Endothelial cell of umbilical vein (primary cell): ENCODE measurements around the gene JAGN1. TPM values are rescaled to one million over a fixed set of nuclear protein-coding genes. Genes with fewer than 3 reads are reported as not detected.

Source experiments
- BruUV-seq: library from RNA; stranded (reverse); fragments of 400-500 nt; replicated peaks from 2 replicates; lab custom pipeline; 2021; lab: Mats Ljungman, UMichigan
- CTCF ChIA-PET: fragments of 300-600, 350-600 bp; sonication (Branson Sonifier 250); formaldehyde crosslinking; loops from one replicate; lab custom pipeline; 2021; ENCODE audit warnings: antibody characterized with exemption, inconsistent platforms; lab: Charles Lee
- POLR2A ChIA-PET: fragments of 300-600, 350-600 bp; sonication (Branson Sonifier 250); formaldehyde crosslinking; loops from one replicate; lab custom pipeline; 2021; ENCODE audit warnings: antibody characterized with exemption, inconsistent platforms; lab: Charles Lee
- DNase-seq: peaks from one replicate; pipeline ENCODE4 v3.0.0-alpha.2; 2011; ENCODE audit warnings: low read depth, low spot score
- FAIRE-seq: peaks from 2 replicates; lab custom pipeline; 2011; peaks lifted over from hg19 to GRCh38; lab: Jason Lieb, UNC
- H2AFZ ChIP-seq: 2 replicates; pipeline ENCODE4 v1.6.0; 2012; ENCODE audit warnings: low read depth, low read length, control low read depth, inconsistent platforms
- H3K27ac ChIP-seq: 2 replicates; pipeline ENCODE4 v1.5.1; 2011; ENCODE audit warnings: low read depth, mild to moderate bottlenecking, control low read depth, low read length, moderate library complexity; ENCODE audit not compliant: insufficient read depth
- H3K27me3 ChIP-seq, 2 experiments: 2 replicates each; pipeline versions ENCODE4 v1.6.0 to v1.6.1; 2011; ENCODE audit warnings: low read length in 2 of 2, mixed read lengths in 1 of 2; ENCODE audit not compliant: control insufficient read depth in 2 of 2, insufficient read depth in 2 of 2
- H3K36me3 ChIP-seq, 2 experiments: 2 replicates in 1 of 2; 3 replicates in 1 of 2; pipeline ENCODE4 v1.5.1; 2011; ENCODE audit warnings: low read length in 2 of 2, mild to moderate bottlenecking in 1 of 2, moderate library complexity in 1 of 2; ENCODE audit not compliant: control insufficient read depth in 2 of 2, insufficient read depth in 2 of 2; ENCODE audit errors: extremely low read depth in 1 of 2
- H3K4me1 ChIP-seq: 3 replicates; pipeline ENCODE4 v1.5.1; 2011; ENCODE audit warnings: mild to moderate bottlenecking, low read length; ENCODE audit not compliant: control insufficient read depth, insufficient read depth; ENCODE audit errors: extremely low read depth
- H3K4me2 ChIP-seq: 2 replicates; pipeline ENCODE4 v1.6.1; 2011; ENCODE audit warnings: low read length, control low read depth, mixed read lengths; ENCODE audit not compliant: insufficient read depth
- H3K4me3 ChIP-seq, 3 experiments: fragments of 200-600 bp in 1 of 3; sonication (generic), shearing (Covaris generic) in 1 of 3; replicated peaks in 1 of 3; 2 replicates each; pipeline ENCODE4 v1.5.1; 2011 to 2016; ENCODE audit warnings: control low read depth in 3 of 3, low read length in 3 of 3, mild to moderate bottlenecking in 2 of 3, inconsistent platforms in 1 of 3, low read depth in 1 of 3, moderate library complexity in 1 of 3; ENCODE audit not compliant: insufficient read depth in 1 of 3
- H3K79me2 ChIP-seq: 2 replicates; pipeline ENCODE4 v1.6.0; 2012; ENCODE audit warnings: low read length, inconsistent platforms; ENCODE audit not compliant: control insufficient read depth, insufficient read depth
- H3K9ac ChIP-seq: replicated peaks from 2 replicates; pipeline ENCODE3; 2011; ENCODE audit warnings: low read length, control low read depth; ENCODE audit not compliant: insufficient read depth; ENCODE audit errors: extremely low read depth
- H3K9me1 ChIP-seq: replicated peaks from 3 replicates; pipeline ENCODE4 v1.6.0; 2011; ENCODE audit warnings: mild to moderate bottlenecking, low read length; ENCODE audit not compliant: control insufficient read depth, insufficient read depth; ENCODE audit errors: extremely low read depth
- H3K9me3 ChIP-seq: replicated peaks from 2 replicates; pipeline ENCODE4 v1.5.1; 2012; ENCODE audit warnings: low read length, inconsistent platforms; ENCODE audit not compliant: control insufficient read depth, insufficient read depth
- H4K20me1 ChIP-seq: replicated peaks from 2 replicates; pipeline ENCODE3; 2011; ENCODE audit warnings: mild to moderate bottlenecking, low read length; ENCODE audit not compliant: control insufficient read depth, insufficient read depth; ENCODE audit errors: extremely low read depth
- EZH2 ChIP-seq: IDR thresholded peaks from 2 replicates; pipeline ENCODE4 v1.6.1; 2012; ENCODE audit warnings: borderline replicate concordance, low read depth, mild to moderate bottlenecking, moderate library complexity, low read length, inconsistent platforms; ENCODE audit not compliant: severe bottlenecking
- FOS ChIP-seq: IDR thresholded peaks from 2 replicates; pipeline ENCODE4 v1.6.1; 2011; ENCODE audit warnings: mild to moderate bottlenecking, low read length, moderate library complexity, borderline replicate concordance; ENCODE audit not compliant: insufficient read depth
- GATA2 ChIP-seq: IDR thresholded peaks from 2 replicates; pipeline ENCODE4 v1.7.0; 2011; ENCODE audit warnings: low read depth, mild to moderate bottlenecking, moderate library complexity, mixed read lengths, low read length; ENCODE audit not compliant: insufficient read length, insufficient read depth
- JUN ChIP-seq: IDR thresholded peaks from 2 replicates; pipeline ENCODE4 v1.6.1; 2011; ENCODE audit warnings: borderline replicate concordance, low read depth; ENCODE audit not compliant: insufficient read length, insufficient read depth
- MYC ChIP-seq: IDR thresholded peaks from one replicate; pipeline ENCODE4 v1.6.1; 2011; ENCODE audit warnings: mild to moderate bottlenecking, low read depth, low read length
- POLR2A ChIP-seq: IDR thresholded peaks from 2 replicates; pipeline ENCODE4 v1.6.1; 2012; ENCODE audit warnings: low read depth, mild to moderate bottlenecking, control low read depth, low read length
- POLR2AphosphoS5 ChIP-seq: IDR thresholded peaks from 2 replicates; pipeline ENCODE4 v1.6.1; 2012; ENCODE audit warnings: low read depth, mild to moderate bottlenecking, control low read depth, low read length, moderate library complexity; ENCODE audit not compliant: insufficient read depth
- dilution Hi-C: fragments of 300-500 bp; cut with MboI; formaldehyde crosslinking; loops from one replicate; pipeline ENCODE4 v1.15.0; 2019; ENCODE audit warnings: low sequenced_read_pairs; ENCODE audit not compliant: extremely low pct_ligation_motif_present
- intact Hi-C: fragments of 100-400 bp; cut with micrococcal nuclease; formaldehyde crosslinking; loops from one replicate; pipeline ENCODE4 v1.10.0; 2022
- polyA plus RNA-seq, 4 experiments: library from polyadenylated mRNA; depleted of rRNA in 3 of 4; stranded (reverse) in 3 of 4; unstranded in 1 of 4; fragments of >200 nt; gene quantifications; 2 replicates each; pipeline versions ENCODE4 v1.2.1 to v1.2.3, GENCODE V29; 2011 to 2012; ENCODE audit warnings: missing spikeins in 1 of 4
- total RNA-seq: library from RNA; stranded (reverse); gene quantifications from 2 replicates; pipeline ENCODE4 v1.2.3, GENCODE V29; 2021
- TF ChIP-seq, protein P1 (sequence below): IDR thresholded peaks from 2 replicates; pipeline ENCODE4 v1.6.1; 2011; ENCODE audit not compliant: insufficient read depth, insufficient read length
- TF ChIP-seq, protein P2 (sequence below), 2 donors: IDR thresholded peaks; 1 replicate in 1 of 2; 2 replicates in 1 of 2; pipeline ENCODE4 v1.5.1; 2011; ENCODE audit warnings: low read length in 2 of 2, mild to moderate bottlenecking in 2 of 2, moderate library complexity in 2 of 2, control low read depth in 1 of 2, inconsistent platforms in 1 of 2, low read depth in 1 of 2; ENCODE audit not compliant: insufficient read depth in 1 of 2; ENCODE audit errors: extremely low read depth in 1 of 2

Gene JAGN1
- total and polyA plus RNA-seq, 2 donors (not counting 3 experiments of a cell fraction or from before 2014, with no cell fraction given), result 29.6 to 46.5 TPM

DNA sequence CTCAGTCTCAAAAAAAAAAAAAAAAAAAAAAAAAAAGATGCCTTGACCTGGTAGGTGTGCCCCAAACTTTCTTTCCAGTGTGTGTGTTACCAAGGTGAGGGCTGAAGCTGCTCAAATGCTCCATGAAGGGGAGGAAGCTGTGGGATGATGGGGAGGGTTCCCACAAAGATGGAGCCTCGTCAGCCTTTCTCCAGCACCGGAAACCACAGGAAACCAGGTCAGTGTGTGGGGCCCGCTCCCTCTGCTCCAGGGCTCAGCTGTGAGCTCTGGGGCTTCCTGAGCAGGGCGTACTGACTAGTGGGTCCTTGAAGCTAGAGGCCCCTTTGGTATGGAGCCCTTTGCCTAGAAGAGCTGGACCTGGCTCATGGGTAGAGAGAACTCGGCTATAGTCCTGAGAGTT is 11.6 kb downstream of the JAGN1 start:
- Histone ChIP-seq H3K9me3 (no peaks in the 10 kb centered on the region), H4K20me1 (no peaks in the 10 kb centered on the region), H3K4me2 (peak overlapping the region; percentile 22), H3K4me1 (peaks cover 38% of the 10 kb centered on the region), H3K79me2 (no peaks in the 10 kb centered on the region), H3K36me3 (no peaks in the 10 kb centered on the region), H2AFZ (no peak overlapping the region), H3K9me1 (no peaks in the 10 kb centered on the region), H3K4me3 (no peak overlapping the region), H3K27me3 (no peaks in the 10 kb centered on the region), H3K27ac (peak overlapping the region; percentile 4), H3K9ac (no peak overlapping the region)
- FAIRE-seq, result peak; percentile 91
- no TSS peak for BruUV-seq
- TF ChIP-seq FOS, result peak; percentile 26
- TF ChIP-seq, protein P1, sequence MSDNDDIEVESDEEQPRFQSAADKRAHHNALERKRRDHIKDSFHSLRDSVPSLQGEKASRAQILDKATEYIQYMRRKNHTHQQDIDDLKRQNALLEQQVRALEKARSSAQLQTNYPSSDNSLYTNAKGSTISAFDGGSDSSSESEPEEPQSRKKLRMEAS, result no peak
- TF ChIP-seq JUN, result no peak
- TF ChIP-seq POLR2A, result no peak
- TF ChIP-seq MYC, result no peak
- TF ChIP-seq POLR2AphosphoS5, result peak; percentile 77
- TF ChIP-seq EZH2, result no peak
- peak; percentile 12 for TF ChIP-seq GATA2
- TF ChIP-seq, protein P2, sequence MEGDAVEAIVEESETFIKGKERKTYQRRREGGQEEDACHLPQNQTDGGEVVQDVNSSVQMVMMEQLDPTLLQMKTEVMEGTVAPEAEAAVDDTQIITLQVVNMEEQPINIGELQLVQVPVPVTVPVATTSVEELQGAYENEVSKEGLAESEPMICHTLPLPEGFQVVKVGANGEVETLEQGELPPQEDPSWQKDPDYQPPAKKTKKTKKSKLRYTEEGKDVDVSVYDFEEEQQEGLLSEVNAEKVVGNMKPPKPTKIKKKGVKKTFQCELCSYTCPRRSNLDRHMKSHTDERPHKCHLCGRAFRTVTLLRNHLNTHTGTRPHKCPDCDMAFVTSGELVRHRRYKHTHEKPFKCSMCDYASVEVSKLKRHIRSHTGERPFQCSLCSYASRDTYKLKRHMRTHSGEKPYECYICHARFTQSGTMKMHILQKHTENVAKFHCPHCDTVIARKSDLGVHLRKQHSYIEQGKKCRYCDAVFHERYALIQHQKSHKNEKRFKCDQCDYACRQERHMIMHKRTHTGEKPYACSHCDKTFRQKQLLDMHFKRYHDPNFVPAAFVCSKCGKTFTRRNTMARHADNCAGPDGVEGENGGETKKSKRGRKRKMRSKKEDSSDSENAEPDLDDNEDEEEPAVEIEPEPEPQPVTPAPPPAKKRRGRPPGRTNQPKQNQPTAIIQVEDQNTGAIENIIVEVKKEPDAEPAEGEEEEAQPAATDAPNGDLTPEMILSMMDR (IDR thresholded peaks at IDR 0.05; ENCODE audit: extremely low read depth in 1 of 2, insufficient read depth in 1 of 2, low read depth in 1 of 2, low read length in 2 of 2), result no peak
- ChIA-PET CTCF (interaction anchor here (0.7 to 1.9 kb wide), 6 partner anchors 8 to 53 kb away, joined by 3 to 6 read pairs (median 4); no protein-coding TSS in a partner anchor), POLR2A (interaction anchor here (0.7 kb wide), 1 partner anchor 10 kb away, joined by 7 read pairs; no protein-coding TSS in a partner anchor)
- peak; percentile 59 for DNase-seq
- dilution Hi-C loops, result no loop called here
- intact Hi-C loops, result loop anchor here (1.0 kb wide), 1 partner anchor 14 kb away; no protein-coding TSS in a partner anchor
